ENCODE results near the gene SBNO2.

DNA sequence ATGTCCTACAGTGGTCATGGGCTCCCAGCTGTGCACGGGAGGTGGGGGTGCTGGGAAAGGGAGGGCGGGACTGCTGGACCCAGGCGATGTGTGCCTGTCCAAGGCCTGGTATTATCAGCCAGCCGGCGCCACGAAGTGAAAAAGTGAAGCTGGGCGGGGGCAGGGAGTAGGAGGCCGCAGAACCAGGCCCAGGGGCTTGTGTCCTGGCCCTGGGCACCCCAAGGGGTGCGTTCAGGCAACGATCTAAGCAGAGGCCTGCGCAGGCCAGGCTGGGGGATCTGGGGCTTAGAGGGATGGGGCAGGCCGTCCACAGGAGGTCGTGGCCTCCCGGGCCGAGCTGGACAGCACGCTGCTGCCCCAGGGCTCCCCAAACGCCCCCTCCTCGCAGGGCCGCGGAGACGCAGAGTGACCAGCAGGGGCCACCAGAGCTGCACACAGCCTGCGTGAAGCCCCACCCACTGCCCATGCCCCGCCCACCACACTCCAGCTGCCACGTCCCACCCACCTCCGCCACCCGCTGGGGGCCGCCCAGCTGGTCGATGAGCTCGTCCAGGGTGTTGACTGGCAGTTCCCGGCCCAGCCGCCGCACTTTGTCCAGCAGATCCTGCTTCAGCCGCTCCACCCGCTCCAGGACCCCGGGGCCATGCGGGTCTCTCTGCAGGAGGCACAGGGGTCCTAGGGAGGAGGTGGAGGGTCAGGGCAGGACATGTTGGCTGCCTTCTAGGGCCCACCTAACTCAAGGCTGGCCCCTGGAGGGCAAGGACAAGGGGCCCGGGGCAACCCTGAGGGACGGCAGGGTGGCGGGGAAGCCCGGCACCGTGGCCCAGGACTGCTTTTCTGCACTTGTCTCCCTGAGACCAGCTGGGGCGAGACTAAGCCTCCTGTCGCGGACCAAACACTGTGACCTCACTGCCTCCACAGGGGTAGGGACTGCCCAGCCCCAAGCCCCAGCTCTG is 60.8 kb downstream of the SBNO2 start:
- TF ChIP-seq, protein P1, sequence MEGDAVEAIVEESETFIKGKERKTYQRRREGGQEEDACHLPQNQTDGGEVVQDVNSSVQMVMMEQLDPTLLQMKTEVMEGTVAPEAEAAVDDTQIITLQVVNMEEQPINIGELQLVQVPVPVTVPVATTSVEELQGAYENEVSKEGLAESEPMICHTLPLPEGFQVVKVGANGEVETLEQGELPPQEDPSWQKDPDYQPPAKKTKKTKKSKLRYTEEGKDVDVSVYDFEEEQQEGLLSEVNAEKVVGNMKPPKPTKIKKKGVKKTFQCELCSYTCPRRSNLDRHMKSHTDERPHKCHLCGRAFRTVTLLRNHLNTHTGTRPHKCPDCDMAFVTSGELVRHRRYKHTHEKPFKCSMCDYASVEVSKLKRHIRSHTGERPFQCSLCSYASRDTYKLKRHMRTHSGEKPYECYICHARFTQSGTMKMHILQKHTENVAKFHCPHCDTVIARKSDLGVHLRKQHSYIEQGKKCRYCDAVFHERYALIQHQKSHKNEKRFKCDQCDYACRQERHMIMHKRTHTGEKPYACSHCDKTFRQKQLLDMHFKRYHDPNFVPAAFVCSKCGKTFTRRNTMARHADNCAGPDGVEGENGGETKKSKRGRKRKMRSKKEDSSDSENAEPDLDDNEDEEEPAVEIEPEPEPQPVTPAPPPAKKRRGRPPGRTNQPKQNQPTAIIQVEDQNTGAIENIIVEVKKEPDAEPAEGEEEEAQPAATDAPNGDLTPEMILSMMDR (IDR thresholded peaks at IDR 0.05; ENCODE audit: extremely low read depth in 1 of 2, insufficient read depth in 1 of 2, low read depth in 1 of 2, low read length in 2 of 2), result peak; percentile 79 to 94
- TF ChIP-seq POLR2A (IDR thresholded peaks at IDR 0.05; ENCODE audit: low read depth, low read length) (peak; percentile 56), EZH2 (IDR thresholded peaks at IDR 0.05; ENCODE audit: borderline replicate concordance, low read depth, low read length, severe bottlenecking) (no peak), POLR2AphosphoS5 (IDR thresholded peaks at IDR 0.05; ENCODE audit: insufficient read depth, low read depth, low read length) (peak; percentile 78), MAX (IDR thresholded peaks at IDR 0.05; ENCODE audit: insufficient read depth, insufficient read length) (peak; percentile 13), GATA2 (IDR thresholded peaks at IDR 0.05; ENCODE audit: insufficient read depth, insufficient read length, low read depth, low read length) (no peak)

Measured in endothelial cell of umbilical vein (primary cell).